HFFc6 (cell line): Measurements from ENCODE around the gene FILIP1L. TPM values are rescaled to one million over a fixed set of nuclear protein-coding genes. Genes with fewer than 3 reads are reported as not detected.

Source experiments
- DNase-seq: peaks from one replicate; pipeline ENCODE4 v3.0.0-alpha.2; 2018
- H3K27ac Mint-ChIP-seq: 2 replicates; pipeline ENCODE4 v1.8.0; 2020; ENCODE audit warnings: mild to moderate bottlenecking, mixed read lengths
- H3K27me3 Mint-ChIP-seq: 2 replicates; pipeline ENCODE4 v1.8.0; 2021; ENCODE audit warnings: mild to moderate bottlenecking, moderate library complexity, mixed read lengths; ENCODE audit not compliant: insufficient read depth
- H3K36me3 Mint-ChIP-seq: 2 replicates; pipeline ENCODE4 v1.8.0; 2021; ENCODE audit warnings: low read depth, mixed read lengths
- H3K4me1 Mint-ChIP-seq: 2 replicates; pipeline ENCODE4 v1.8.0; 2020; ENCODE audit warnings: low read depth, mixed read lengths
- H3K4me3 Mint-ChIP-seq: 2 replicates; pipeline ENCODE4 v1.8.0; 2020; ENCODE audit warnings: mild to moderate bottlenecking, moderate library complexity, mixed read lengths
- H3K9me3 Mint-ChIP-seq: 2 replicates; pipeline ENCODE4 v1.8.0; 2020; ENCODE audit warnings: mild to moderate bottlenecking, mixed read lengths
- total RNA-seq, 6 experiments: library from RNA; stranded (reverse); fragmentation: NEBNext Ultra II Directional; extraction: Animal tissue kit (Norgen Biotek cat#: 25700); gene quantifications; 2 replicates in 1 of 6; 3 replicates in 5 of 6; pipeline ENCODE4 v1.2.3, GENCODE V29; 2021
- TF ChIP-seq, protein P1 (sequence below): fragments of 200-600 bp; sonication (generic); IDR thresholded peaks from 2 replicates; pipeline ENCODE4 v1.5.0; 2021; ENCODE audit warnings: antibody characterized with exemption, mild to moderate bottlenecking

Gene FILIP1L
- total RNA-seq, 6 experiments from 2014 or later = 37.8 to 54.7 (median 48.2) TPM

- TF ChIP-seq, protein P1, sequence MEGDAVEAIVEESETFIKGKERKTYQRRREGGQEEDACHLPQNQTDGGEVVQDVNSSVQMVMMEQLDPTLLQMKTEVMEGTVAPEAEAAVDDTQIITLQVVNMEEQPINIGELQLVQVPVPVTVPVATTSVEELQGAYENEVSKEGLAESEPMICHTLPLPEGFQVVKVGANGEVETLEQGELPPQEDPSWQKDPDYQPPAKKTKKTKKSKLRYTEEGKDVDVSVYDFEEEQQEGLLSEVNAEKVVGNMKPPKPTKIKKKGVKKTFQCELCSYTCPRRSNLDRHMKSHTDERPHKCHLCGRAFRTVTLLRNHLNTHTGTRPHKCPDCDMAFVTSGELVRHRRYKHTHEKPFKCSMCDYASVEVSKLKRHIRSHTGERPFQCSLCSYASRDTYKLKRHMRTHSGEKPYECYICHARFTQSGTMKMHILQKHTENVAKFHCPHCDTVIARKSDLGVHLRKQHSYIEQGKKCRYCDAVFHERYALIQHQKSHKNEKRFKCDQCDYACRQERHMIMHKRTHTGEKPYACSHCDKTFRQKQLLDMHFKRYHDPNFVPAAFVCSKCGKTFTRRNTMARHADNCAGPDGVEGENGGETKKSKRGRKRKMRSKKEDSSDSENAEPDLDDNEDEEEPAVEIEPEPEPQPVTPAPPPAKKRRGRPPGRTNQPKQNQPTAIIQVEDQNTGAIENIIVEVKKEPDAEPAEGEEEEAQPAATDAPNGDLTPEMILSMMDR = no peak
- H3K27ac Mint-ChIP-seq = peak overlapping the region; percentile 80
Measured at GRCh38 chr3:99863002-99863401, 251.3 kb downstream of the FILIP1L start.

GRCh38 chr3:99862208-99862607 lies 252.1 kb downstream of the FILIP1L start:
- Mint-ChIP-seq H3K9me3 (no peaks in the 10 kb centered on the region), H3K4me3 (peak overlapping the region; percentile 3), H3K27ac (peak overlapping the region; percentile 80), H3K4me1 (peaks cover 96% of the 10 kb centered on the region), H3K36me3 (peaks cover 74% of the 10 kb centered on the region), H3K27me3 (no peaks in the 10 kb centered on the region; the same call in 1 of the 2 replicates)
- TF ChIP-seq, protein P1 = no peak
- DNase-seq = peak; percentile 86

More at GRCh38 chr3:99863002-99863401, 251.3 kb downstream of the FILIP1L start:
- Mint-ChIP-seq H3K4me1 (peaks cover 96% of the 10 kb centered on the region), H3K36me3 (peaks cover 75% of the 10 kb centered on the region), H3K9me3 (no peaks in the 10 kb centered on the region), H3K4me3 (peak overlapping the region; percentile 3; the same call in 1 of the 2 replicates), H3K27me3 (no peaks in the 10 kb centered on the region; the same call in 1 of the 2 replicates)
- no peak for DNase-seq

DNA sequence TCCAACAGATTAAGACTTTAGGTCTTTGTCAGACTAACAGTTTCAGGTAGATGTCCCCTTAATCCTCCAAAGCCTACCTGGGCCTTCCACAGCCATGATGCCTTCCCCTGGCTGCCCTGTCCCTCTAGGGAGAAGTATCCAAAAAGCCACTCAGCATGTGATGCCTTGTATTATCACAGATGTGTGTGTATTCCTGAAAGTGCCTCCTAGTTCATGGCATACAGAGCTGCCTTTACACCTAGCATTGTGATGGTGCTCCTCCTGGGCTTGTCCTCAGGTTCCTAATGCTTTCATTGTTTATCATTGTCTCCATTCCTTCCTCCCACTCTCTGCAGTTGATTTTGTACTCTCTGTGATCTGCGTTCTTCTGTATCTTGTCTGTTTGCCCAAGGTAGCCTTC lies 253.1 kb downstream of the FILIP1L start:
- peaks cover 96% of the 10 kb centered on the region for H3K4me1 Mint-ChIP-seq

DNA sequence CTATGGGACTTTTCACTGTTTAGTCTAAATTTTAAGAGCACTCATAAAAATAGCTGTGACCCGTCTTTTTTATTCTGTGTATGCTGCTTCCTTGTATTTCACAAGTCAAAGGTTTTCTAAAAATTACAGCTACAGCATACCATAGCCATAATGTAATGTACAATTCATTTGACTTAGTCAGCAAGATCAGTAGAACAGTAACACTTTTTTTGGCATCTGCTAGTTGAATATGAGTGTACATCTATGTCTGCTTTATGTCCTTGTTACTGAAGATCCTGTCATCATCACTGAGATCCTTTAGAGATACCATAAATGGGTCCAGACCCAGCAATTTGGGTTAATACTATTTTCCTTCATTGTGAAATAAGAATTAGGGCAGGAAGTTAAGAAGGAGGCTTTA lies 254.5 kb downstream of the FILIP1L start:
- peak overlapping the region; percentile 59 for H3K4me3 Mint-ChIP-seq
- peaks cover 96% of the 10 kb centered on the region for H3K4me1 Mint-ChIP-seq

More for the DNA sequence above, 253.1 kb downstream of the FILIP1L start:
- Mint-ChIP-seq H3K9me3 (no peaks in the 10 kb centered on the region), H3K27me3 (no peaks in the 10 kb centered on the region; the same call in 1 of the 2 replicates), H3K4me3 (peak overlapping the region; percentile 3), H3K36me3 (peaks cover 75% of the 10 kb centered on the region), H3K27ac (peak overlapping the region; percentile 80)
- TF ChIP-seq, protein P1 = no peak
- no peak for DNase-seq

DNA sequence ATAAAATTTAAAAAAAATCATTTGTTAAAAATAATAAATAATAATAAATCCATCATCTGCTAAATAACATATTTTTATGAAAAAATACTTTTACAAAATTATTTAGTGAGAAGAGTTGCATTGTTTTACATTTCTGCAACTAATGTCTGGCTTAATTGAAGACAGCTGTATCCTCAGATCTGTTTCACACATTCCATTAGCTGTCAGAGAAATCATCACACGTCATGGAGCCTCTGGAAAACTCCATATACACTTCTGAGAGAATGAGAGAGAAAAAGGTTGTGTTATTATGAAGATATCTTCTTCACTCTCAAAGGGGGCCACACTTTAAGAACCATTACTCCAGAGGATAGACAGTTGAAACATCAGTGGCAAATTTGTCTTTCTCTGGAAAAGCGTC lies 255.8 kb downstream of the FILIP1L start:
- peaks cover 96% of the 10 kb centered on the region for H3K4me1 Mint-ChIP-seq
- H3K4me3 Mint-ChIP-seq = no peak overlapping the region
- H3K9me3 Mint-ChIP-seq = no peaks in the 10 kb centered on the region
- H3K27ac Mint-ChIP-seq = peak overlapping the region; percentile 80
- DNase-seq = no peak
- peaks cover 72% of the 10 kb centered on the region for H3K36me3 Mint-ChIP-seq
- H3K27me3 Mint-ChIP-seq = no peaks in the 10 kb centered on the region
- TF ChIP-seq, protein P1 = no peak

More for the DNA sequence above, 254.5 kb downstream of the FILIP1L start:
- H3K27ac Mint-ChIP-seq = peak overlapping the region; percentile 80
- peak; percentile 96 for DNase-seq
- TF ChIP-seq, protein P1 = no peak
- no peaks in the 10 kb centered on the region for H3K9me3 Mint-ChIP-seq
- H3K27me3 Mint-ChIP-seq = no peaks in the 10 kb centered on the region; the same call in 1 of the 2 replicates
- peaks cover 72% of the 10 kb centered on the region for H3K36me3 Mint-ChIP-seq
